Esophagus muscularis mucosa (tissue), 3 donors: ENCODE data around the gene SDF4.

Experiments used
- POLR2AphosphoS5 ChIP-seq, 2 donors: sonication (generic); formaldehyde crosslinking; IDR thresholded peaks; one replicate each; pipeline ENCODE4 v1.6.1; 2017; ENCODE audit warnings: antibody characterized with exemption in 2 of 2
- TF ChIP-seq, protein P1 (sequence below), 3 experiments: fragments of 200-600 bp in 2 of 3; fragments of 450-650 bp in 1 of 3; sonication (generic) in 2 of 3; IDR thresholded peaks; one replicate each; pipeline ENCODE4 v1.5.1; 2017 to 2019; ENCODE audit warnings: antibody characterized with exemption in 3 of 3, mild to moderate bottlenecking in 2 of 3, moderate library complexity in 1 of 3

DNA sequence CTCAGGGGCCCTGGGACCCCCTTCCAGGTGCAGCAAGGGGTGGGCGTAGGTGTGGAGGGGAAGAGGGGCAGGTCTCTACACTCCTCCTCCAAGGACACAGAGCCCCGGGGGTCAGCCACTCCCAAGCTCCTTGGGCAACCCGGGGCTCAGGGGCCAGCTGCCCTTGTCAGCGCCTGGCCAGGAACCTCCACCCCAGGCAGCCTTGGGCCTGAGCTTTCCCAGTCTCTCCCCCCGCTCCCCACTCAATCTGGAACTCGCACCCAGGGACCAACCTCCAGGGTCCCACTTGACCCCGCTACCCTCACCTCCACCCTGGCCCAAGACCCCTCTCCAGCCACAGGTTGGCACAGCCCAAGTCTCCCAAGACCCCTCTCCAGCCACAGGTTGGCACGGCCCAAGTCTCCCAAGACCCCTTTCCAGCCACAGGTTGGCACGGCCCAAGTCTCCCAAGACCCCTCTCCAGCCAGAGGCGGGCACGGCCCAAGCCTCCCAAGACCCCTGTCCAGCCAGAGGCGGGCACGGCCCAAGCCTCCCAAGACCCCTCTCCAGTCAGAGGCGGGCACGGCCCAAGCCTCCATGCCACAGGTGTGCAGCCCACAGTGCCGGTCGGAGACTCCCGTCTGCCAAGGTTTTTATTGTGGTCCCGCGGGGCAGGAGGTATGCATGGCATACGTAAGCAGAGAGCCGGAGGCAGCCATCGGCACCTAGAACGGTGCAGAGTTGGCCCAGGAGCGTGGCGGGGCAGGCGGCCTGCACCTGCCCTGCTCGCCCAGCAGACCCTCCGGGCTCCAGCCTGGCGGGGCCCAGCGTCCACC lies 20.9 kb downstream of the SDF4 start:
- TF ChIP-seq, protein P1, sequence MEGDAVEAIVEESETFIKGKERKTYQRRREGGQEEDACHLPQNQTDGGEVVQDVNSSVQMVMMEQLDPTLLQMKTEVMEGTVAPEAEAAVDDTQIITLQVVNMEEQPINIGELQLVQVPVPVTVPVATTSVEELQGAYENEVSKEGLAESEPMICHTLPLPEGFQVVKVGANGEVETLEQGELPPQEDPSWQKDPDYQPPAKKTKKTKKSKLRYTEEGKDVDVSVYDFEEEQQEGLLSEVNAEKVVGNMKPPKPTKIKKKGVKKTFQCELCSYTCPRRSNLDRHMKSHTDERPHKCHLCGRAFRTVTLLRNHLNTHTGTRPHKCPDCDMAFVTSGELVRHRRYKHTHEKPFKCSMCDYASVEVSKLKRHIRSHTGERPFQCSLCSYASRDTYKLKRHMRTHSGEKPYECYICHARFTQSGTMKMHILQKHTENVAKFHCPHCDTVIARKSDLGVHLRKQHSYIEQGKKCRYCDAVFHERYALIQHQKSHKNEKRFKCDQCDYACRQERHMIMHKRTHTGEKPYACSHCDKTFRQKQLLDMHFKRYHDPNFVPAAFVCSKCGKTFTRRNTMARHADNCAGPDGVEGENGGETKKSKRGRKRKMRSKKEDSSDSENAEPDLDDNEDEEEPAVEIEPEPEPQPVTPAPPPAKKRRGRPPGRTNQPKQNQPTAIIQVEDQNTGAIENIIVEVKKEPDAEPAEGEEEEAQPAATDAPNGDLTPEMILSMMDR (IDR thresholded peaks at IDR 0.05) = no peak
- no peak for TF ChIP-seq POLR2AphosphoS5 (IDR thresholded peaks at IDR 0.05)
